GM18858 (cell line): ENCODE data around the gene PRRT3.

ENCODE experiments used
- ATAC-seq: cut with Tn5 transposase; IDR thresholded peaks from one replicate; pipeline ENCODE4 v1.9.1; 2021; ENCODE audit not compliant: unreplicated experiment

PRRT3 gene

DNA sequence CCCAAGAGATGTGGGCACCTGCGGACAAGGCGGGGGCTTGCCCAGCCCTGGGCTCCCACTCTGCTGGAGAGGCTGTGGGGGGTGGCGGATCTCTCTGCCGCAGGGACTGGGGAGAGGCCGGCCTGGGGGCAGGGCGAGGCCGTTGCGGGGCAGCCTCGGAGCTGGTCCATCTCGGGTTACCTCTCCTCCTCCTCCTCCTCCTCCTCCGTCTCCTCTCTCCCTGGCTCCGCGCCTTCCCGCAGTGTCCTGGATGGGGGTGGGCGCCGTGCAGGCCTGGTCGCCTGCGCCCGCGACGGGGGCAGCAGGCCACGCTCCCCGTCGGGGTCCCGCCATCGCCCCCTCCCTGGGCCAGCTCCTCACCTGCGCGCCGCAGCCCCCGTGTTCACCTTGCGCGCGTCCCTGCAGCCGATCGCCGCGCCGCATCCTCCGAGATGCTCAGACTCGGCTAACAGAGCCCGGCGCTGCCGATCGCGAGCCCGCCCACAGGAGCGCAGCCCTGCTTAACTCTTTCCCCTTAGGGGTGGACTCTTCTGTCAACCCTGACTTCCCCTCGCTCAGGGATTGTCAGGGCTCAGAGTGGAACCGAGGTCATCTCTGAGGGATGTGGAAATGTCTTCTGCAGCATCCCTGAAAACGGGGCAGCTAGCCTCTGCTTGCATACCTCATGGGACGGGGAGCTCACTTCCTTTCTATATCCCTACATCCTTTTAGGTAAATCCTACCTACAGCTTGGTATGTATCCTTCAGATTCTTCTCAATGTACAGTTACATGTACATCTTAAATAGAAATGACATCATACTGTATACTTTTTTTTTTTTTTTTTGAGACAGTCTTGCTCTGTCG is at the start of gene PRRT3:
Gene PRRT3 (minus strand): TSS at position 447 of the 844 bp plus-strand sequence. CDS start 2,293 bp downstream, outside the sequence.
- ATAC-seq: peak; percentile 59

DNA sequence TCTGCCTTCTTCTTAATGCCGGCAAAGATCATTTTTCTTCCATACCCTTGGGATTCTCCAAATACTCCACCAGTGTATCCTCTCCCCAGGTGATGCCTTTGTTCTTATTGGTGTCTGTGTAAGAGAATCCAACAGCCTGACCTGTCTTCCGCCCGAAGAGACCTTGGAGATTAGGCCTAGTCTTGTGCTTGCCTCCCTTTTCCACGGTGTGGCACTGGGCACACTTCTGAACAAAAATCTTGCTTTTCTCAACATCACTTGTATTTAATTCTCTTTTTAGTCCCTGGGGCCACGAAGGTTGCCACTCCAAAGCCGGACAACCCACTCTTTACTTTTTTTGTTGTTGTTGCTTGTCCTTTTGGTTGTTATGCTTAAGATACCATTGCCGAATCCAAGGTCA is 48.5 kb upstream of the PRRT3 start:
- ATAC-seq: no peak

DNA sequence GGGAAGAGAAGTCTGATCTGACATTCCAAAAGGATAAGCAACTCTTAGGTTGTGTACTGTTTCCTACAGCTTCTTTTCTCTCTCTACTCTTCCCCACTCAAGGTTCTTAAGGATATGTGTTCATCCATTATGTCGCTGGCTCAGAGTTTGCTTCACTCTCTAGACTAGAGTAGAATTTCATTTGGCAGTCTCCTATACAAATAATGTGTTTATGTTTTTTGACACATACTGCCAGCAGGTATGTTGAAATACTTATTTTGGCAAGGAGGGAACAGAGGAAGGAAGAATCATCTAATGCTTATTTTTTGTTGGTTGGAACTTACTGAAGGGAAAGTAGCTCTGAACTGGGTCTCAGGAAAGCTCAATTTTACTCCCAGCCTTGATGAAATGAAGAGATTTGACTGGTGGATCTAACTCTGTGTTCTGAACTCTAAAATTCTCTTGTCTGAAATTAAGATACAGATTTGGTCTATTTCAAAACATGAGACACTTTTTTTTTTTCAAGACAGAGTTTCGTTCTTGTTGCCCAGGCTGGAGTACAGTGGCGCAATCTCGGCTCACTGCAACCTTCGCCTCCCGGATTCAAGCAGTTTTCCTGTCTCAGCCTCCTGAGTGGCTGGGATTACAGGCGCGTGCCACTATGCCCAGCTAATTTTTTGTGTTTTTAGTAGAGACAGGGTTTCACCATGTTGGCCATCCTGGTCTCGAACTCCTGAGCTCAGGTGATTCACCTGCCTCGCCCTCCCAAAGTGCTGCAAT is 42.1 kb upstream of the PRRT3 start:
- ATAC-seq: no peak

- ATAC-seq: peak; percentile 24
Measured at GRCh38 chr3:9986230-9986725, 34.1 kb upstream of the PRRT3 start.

DNA sequence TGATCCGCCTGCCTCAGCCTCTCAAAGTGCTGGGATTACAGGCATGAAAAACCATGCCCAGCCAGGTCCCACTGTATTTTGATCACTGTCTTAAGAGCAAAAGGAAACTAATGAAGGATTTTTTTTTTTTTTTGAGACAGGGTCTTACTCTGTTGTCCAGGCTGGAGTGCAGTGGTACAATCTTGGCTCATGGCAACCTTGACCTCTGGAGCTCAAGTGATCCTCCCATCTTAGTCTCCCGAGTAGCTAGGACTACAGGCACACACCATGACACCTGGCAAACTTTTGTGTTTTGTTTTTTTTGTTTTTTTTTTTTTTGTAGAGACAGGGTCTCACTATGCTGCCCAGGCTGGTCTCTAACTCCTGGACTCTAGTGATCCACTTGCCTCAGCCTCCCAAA is 28.0 kb upstream of the PRRT3 start:
- ATAC-seq: no peak

DNA sequence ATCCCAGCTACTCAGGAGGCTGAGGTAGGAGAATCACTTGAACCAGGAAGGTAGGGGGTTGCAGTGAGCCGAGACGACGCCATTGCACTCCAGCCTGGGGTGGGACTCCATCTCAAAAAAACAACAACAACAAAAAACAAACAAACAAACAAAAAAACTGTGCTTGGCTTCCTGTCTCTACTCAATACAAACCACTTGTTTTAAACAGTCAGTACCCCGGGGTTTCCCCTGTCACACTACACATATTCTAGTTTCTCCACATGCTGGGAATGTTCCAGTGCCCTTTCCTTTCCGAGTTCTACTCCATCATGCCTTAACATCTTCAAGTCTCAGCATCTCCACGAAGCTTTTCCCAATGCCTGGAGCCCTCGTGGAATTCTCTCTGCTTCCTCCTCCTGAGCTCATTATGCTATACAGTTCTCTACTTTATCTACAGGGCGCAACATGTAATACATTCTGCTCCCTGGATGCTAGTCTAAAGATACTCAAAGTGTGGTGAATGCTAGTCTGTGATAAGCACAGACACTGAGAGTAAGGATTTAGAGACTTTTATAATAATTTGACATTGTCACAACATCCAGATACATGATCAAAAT is 26.6 kb upstream of the PRRT3 start:
- ATAC-seq: no peak

DNA sequence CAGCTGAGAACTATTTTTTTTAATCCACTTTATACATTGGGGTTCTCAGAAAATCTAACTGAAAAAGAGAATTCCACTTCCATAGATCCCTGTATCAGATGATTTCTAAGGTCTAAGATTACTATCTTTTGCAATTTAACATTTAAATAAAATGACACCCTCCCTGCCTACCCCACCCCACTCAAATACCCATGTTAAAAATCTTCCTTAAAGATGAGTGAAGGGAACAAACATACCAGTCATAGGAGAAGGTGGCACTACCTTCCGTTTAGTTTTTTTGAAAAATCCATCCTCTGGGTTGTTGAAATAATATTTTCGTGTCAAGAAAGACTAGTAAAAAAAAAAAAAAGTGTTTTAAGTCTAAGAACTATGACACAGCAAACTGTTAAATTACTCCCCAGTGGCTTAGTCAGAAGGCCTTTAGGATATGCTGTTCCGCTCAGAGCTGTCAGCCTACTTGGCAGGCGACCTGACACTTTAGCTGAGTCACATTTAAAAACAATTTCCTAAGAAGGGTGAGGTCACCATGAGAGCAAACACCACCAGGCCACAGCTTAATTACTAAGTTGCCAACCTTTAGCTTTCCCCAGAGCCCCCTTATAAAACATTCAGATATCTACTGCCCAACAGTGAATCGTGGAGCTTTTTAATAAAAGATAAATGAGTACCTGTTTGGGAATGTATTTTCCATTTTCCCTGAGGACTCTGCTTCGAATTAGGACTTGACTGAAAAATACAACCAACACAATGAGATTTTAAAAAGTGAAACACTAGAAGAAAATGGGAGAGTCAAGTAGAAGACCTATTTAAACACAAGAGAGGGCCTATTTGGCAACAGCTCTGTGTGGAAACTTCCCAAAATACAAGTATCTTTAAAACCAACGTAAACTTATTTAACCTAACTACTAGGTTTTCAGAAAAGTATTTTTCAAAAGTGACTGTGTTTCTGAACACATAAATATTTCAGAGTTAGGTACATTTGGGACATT is 24.8 kb upstream of the PRRT3 start:
- ATAC-seq: no peak

DNA sequence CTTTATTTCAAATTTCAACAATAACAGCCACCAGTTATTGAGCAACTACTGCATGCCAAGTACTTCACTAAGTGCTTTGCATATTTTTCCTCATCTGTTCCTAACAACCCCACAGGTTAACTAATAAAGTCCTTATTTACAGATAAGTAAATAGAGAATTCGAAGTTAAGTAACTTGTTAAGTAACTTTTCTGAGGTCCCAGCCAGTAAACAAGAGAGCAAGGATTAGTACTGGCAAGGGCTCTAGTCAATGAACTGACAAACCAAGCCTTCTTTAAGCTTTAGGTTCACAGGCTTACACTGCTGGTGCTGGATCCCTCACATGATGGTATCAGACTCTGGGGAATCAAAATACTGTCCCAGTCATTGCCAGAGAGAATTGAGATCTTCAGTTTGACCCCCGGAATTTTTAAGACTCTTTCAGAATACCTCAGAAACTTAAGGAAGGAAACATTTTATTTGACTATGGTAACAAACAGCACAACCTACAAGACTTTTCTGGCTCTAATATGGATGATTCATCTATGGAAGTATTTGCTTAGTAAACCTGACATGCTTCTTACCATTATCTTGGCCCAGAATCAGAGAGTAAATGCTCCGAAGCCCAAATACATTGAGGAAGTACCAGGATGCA is 17.9 kb upstream of the PRRT3 start:
- no peak for ATAC-seq

GRCh38 chr3:9969632-9970019 is 17.4 kb upstream of the PRRT3 start:
- ATAC-seq: no peak

DNA sequence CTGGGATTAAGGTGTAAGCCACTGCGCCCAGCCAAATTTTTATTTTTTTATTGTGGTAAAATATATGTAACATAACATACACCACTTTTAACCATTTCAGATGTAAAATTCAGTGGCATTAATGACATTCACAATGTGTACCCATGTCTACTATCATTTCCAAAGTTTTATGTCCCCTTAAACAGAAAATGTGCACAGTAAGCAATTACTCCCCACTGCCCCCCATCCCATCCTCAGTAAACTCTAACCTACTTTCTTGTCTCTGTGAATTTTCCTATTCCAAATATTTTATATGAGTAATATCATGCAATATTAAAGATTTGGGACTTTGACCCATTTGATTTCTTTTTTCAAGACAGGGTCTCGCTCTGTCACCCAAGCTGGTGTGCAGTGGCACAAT is 14.6 kb upstream of the PRRT3 start:
- ATAC-seq: no peak

DNA sequence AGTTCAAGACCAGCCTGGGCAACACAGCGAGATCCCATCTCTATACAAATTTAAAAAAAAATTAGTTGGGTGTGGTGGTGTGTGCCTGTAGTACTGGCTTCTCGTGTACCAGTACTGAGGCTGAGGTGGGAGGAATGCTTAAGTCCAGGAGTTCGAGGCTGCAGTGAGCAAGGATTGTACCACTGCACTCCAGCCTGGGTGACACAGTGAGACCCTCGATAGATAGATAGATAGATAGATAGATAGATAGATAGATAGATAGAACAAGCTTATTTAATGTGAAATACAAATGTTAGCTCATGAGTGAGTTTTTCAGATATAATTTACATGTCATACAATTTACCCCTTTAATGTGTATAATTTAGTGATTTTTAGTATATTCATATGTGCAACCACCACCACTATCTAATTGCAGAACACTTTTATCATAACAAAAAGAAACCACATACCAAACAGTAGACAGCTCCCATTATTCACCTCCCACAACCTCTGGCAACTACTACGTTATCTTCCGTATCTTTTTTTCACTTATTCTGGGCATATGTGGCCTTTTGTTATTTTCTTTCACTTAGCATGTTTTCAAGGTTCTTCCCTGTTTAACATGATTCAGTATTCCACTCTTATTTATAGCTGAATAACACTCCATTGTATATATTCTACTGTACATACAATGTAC is 13.1 kb upstream of the PRRT3 start:
- ATAC-seq: no peak

- ATAC-seq: no peak
Measured at GRCh38 chr3:9957214-9957613, 5.0 kb upstream of the PRRT3 start.

DNA sequence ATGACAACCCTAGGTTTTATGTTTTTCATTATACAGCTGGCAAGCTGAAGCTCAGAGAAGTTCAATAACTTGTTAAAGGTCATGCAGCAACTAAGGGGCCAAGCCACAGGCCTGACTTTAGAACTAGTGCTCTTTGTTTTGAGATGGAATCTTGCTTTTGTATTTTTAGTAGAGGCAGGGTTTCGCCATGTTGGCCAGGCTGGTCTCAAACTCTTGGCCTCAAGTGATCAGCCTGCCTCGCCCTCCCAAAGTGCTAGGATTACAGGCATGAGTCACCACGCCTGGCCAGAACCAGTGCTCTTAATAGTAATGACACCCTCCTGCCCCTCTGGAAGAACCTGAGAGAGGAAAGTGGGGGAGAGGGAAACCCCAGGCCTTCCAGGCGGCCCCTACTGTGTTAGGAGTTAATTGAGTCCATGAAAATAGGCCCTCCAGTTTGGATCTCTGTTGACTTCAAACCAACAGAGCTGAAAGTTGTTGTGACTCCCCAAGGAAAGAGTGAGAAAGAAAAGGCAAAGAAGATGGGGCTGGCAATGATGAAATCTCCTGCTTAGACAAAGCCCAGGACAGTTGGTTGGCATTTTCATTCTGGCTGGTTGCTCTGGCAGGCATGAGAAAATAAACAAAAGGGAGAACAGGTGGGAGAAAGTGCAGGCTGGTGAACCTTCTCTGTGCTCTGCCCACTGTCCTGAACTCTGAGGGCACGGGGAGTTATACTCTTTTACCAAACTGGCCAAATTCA is 3.6 kb upstream of the PRRT3 start:
- no peak for ATAC-seq

DNA sequence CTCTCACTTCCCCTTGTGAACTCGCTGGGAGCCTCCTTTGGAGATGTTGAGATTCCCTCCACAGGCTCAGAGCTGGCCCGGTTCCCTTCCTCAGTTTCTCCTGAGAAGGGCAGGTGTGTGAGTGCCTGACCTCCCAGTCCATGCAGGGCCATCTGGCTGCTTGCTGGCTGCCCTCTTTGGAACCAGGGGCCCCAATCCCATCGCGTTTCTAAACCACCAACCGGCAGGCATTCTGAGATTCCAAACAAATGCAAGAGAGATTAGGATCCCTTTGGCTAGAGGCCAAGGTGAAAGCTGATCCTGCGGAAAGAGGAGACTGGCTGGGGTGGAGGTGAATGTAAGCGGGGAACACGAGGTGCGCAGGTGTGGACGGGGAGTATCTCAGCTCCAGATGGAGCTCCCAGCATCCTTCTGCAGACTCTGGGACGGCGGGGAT is 2.9 kb upstream of the PRRT3 start:
- ATAC-seq: no peak

- ATAC-seq: no peak
Measured at GRCh38 chr3:9951598-9951961, 628 bp downstream of the PRRT3 start.

GRCh38 chr3:9951126-9951525 is 1.1 kb downstream of the PRRT3 start:
- ATAC-seq: no peak

DNA sequence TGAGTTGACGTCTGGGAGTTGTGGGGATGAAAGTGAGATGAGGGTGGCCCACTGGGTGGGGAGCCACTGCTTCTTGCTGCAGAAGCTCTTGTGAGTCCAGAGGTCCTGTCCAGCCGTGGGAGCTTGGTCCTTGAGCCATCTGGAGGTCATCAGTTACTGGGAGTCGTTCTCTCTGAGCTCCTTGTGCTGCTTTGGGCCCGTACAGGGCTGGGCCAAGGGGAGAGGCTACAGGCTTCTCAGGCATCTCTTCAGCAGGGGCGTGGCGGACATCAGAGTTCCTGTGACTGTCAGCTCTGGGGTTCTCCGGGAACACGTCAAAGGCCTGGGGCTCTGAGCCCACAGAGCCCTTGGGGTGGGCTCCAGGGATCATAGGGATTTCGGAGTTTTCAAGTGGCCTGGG is 2.6 kb downstream of the PRRT3 start:
- no peak for ATAC-seq

GRCh38 chr3:9949115-9949514 is 3.1 kb downstream of the PRRT3 start:
- no peak for ATAC-seq

DNA sequence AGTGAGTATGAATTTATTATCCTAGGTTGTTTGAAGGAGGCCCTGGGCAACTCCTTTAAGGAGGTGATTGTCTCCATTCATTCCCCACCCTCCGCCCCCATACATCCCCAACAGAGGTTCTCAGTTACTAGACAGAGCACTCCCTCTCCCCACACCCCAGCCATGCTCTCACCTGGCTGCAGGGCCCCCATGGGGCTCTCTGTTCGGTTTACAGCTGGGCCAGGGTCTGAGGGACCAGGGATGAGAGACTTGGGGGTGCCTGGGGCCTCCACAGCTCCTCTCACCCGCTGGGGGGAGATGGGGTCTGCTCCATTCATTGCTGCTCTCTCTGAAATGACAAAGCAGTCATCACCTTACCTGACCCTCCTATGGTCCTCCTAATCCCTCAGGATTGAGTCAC is 3.6 kb downstream of the PRRT3 start:
- no peak for ATAC-seq
